K562 (cell line): ENCODE data around the gene HLA-F. TPM values are rescaled to one million over a fixed set of nuclear protein-coding genes. Genes with fewer than 3 reads are reported as not detected.

ENCODE experiments used
- ATF3 ChIP-seq, 2 experiments: fragments of 450-650 bp in 1 of 2; sonication (generic) in 1 of 2; formaldehyde crosslinking in 1 of 2; IDR thresholded peaks in 1 of 2; conservative IDR thresholded peaks in 1 of 2; 2 replicates each; pipeline versions ENCODE4 v1.6.1 to v1.8.1; 2016 to 2023; ENCODE audit warnings: mild to moderate bottlenecking in 2 of 2, moderate library complexity in 2 of 2, inconsistent platforms in 1 of 2, missing genetic modification reagents in 1 of 2
- BACH1 ChIP-seq: fragments of 200-800 bp; sonication (Bioruptor generic); IDR thresholded peaks from 2 replicates; pipeline ENCODE4 v1.6.1; 2016; ENCODE audit warnings: missing genetic modification characterization, missing compliant biosample characterization
- CREBBP ChIP-seq: IDR thresholded peaks from one replicate; pipeline ENCODE4 v1.6.1; 2012; ENCODE audit warnings: low read depth, mild to moderate bottlenecking, control low read depth, inconsistent platforms, low read length
- EGR1 ChIP-seq: fragments of 450-650 bp; conservative IDR thresholded peaks from 2 replicates; pipeline ENCODE4 v1.6.1; 2017; ENCODE audit warnings: mild to moderate bottlenecking
- FOXJ2 ChIP-seq: fragments of 200-800 bp; sonication (Bioruptor generic); IDR thresholded peaks from 2 replicates; pipeline ENCODE4 v1.6.1; 2016; ENCODE audit warnings: missing genetic modification characterization, missing compliant biosample characterization
- FOXP1 ChIP-seq: sonication (generic); formaldehyde crosslinking; IDR thresholded peaks from 2 replicates; pipeline ENCODE4 v1.8.0; 2022; ENCODE audit warnings: mild to moderate bottlenecking, missing genetic modification reagents
- HOMEZ ChIP-seq: fragments of 250-450 bp; sonication (Bioruptor Pico); IDR thresholded peaks from 2 replicates; pipeline ENCODE4 v1.4.0; 2020; ENCODE audit warnings: mild to moderate bottlenecking, moderate library complexity
- JUND ChIP-seq, 2 experiments: IDR thresholded peaks; 2 replicates in 1 of 2; 3 replicates in 1 of 2; pipeline ENCODE4 v1.6.1; 2011; ENCODE audit warnings: borderline replicate concordance in 2 of 2, low read depth in 2 of 2, low read length in 2 of 2, improper control_type of control experiment in 1 of 2, missing biosample characterization in 1 of 2, missing genetic modification characterization in 1 of 2, missing genetic modification reagents in 1 of 2
- MAZ ChIP-seq, 2 experiments: fragments of 450-650 bp in 1 of 2; sonication (generic) in 1 of 2; formaldehyde crosslinking; IDR thresholded peaks in 1 of 2; conservative IDR thresholded peaks in 1 of 2; 2 replicates each; pipeline versions ENCODE4 v1.4.0 to v1.5.0; 2020; ENCODE audit warnings: mild to moderate bottlenecking in 1 of 2, missing genetic modification reagents in 1 of 2
- MTA2 ChIP-seq: fragments of 450-650 bp; IDR thresholded peaks from 2 replicates; pipeline ENCODE4 v1.6.1; 2016; ENCODE audit warnings: low read depth
- NCOR1 ChIP-seq: fragments of 450-650 bp; IDR thresholded peaks from 2 replicates; pipeline ENCODE4 v1.6.1; 2016; ENCODE audit warnings: mild to moderate bottlenecking, moderate library complexity
- RB1 ChIP-seq: fragments of 450-650 bp; IDR thresholded peaks from 2 replicates; pipeline ENCODE4 v1.6.1; 2017; ENCODE audit warnings: low read depth, mild to moderate bottlenecking
- RBM17 ChIP-seq: fragments of 200-400 bp; formaldehyde crosslinking; IDR thresholded peaks from 2 replicates; pipeline ENCODE4 v1.6.1; 2017; ENCODE audit warnings: low read depth, mild to moderate bottlenecking, low read length, borderline replicate concordance
- TBL1XR1 ChIP-seq, 2 experiments: IDR thresholded peaks; 2 replicates each; pipeline ENCODE4 v1.6.1; 2012; ENCODE audit warnings: improper control_type of control experiment in 2 of 2, low read length in 2 of 2, mild to moderate bottlenecking in 1 of 2
- TOE1 ChIP-seq, 2 experiments: fragments of 450-650 bp in 1 of 2; sonication (generic) in 1 of 2; formaldehyde crosslinking in 1 of 2; IDR thresholded peaks; 2 replicates each; pipeline versions ENCODE4 v1.7.1 to v1.8.0; 2016 to 2022; ENCODE audit warnings: borderline replicate concordance in 2 of 2, mild to moderate bottlenecking in 2 of 2, antibody characterized with exemption in 1 of 2, inconsistent platforms in 1 of 2, low read depth in 1 of 2, missing genetic modification reagents in 1 of 2, moderate library complexity in 1 of 2
- ZEB2 ChIP-seq: fragments of 450-650 bp; IDR thresholded peaks from 2 replicates; pipeline ENCODE4 v1.6.1; 2016
- ZHX1 ChIP-seq: fragments of 150-350 bp; conservative IDR thresholded peaks from 2 replicates; pipeline ENCODE4 v1.6.1; 2014; ENCODE audit warnings: low read length
- ZNF395 ChIP-seq: fragments of 200-800 bp; sonication (Bioruptor generic); IDR thresholded peaks from 2 replicates; pipeline ENCODE4 v1.6.1; 2017; ENCODE audit warnings: missing genetic modification characterization, missing compliant biosample characterization
- ZNF778 ChIP-seq: fragments of 450-650 bp; formaldehyde crosslinking; IDR thresholded peaks from 2 replicates; pipeline ENCODE4 v1.4.0; 2020; ENCODE audit warnings: mild to moderate bottlenecking, moderate library complexity
- polyA plus RNA-seq, 8 experiments: library from polyadenylated mRNA; depleted of rRNA in 4 of 8; stranded (reverse) in 5 of 8; unstranded in 3 of 8; fragments of >200 nt; fragmentation: Nextera tagmentation in 2 of 8; fragmentation: Illumina TruSeq in 1 of 8; extraction: Ambion mirVana in 2 of 8; extraction: Trizol in 1 of 8; gene quantifications; 2 replicates each; pipeline versions ENCODE4 v1.2.1 to v1.2.3, GENCODE V29; 2011 to 2014; ENCODE audit warnings: inconsistent platforms in 1 of 8, missing spikeins in 1 of 8
- total RNA-seq, 7 experiments: library from RNA; depleted of rRNA in 6 of 7; stranded (reverse); fragments of >200 nt in 6 of 7; fragmentation: Illumina TruSeq in 2 of 7; extraction: Trizol in 2 of 7; gene quantifications; 2 replicates each; pipeline versions ENCODE4 v1.2.1 to v1.2.3, GENCODE V29; 2011 to 2021; ENCODE audit warnings: low replicate concordance in 1 of 7

Gene HLA-F
- total and polyA plus RNA-seq, 9 of the 15 experiments (the other 6 are each of a cell fraction or from before 2014, with no cell fraction given): 0.40 to 0.76 (median 0.46) TPM; not detected in 6

GRCh38 chr6:29748391-29749307 is 25.4 kb downstream of the HLA-F start (continued):
- TF ChIP-seq JUND (IDR thresholded peaks at IDR 0.05; ENCODE audit: borderline replicate concordance, low read depth, low read length) (no peak), JUND (tag; IDR thresholded peaks at IDR 0.05; ENCODE audit: borderline replicate concordance, low read depth, low read length) (no peak), FOXP1 (CRISPR knock-in tag) (no peak), ZEB2 (no peak), BACH1 (no peak), HOMEZ (peak; percentile 36; the same call in 1 of the 2 replicates), FOXJ2 (tag) (no peak), RBM17 (no peak), ZNF778 (CRISPR knock-in tag) (no peak), EGR1 (no peak), ATF3 (IDR thresholded peaks at IDR 0.05) (no peak), ATF3 (CRISPR knock-in tag; conservative IDR thresholded peaks at IDR 0.05) (no peak), RB1 (0 out of 2 replicates have a peak, but pooled peaks have one; percentile 26), MAZ (CRISPR knock-in tag; conservative IDR thresholded peaks at IDR 0.05 in 1 of 2, IDR thresholded peaks at IDR 0.05 in 1 of 2) (peak; percentile 59 to 60; a peak in 3 of 4 replicates), ZHX1 (no peak), ZNF395 (CRISPR knock-in tag) (no peak), TOE1 (IDR thresholded peaks at IDR 0.05; ENCODE audit: borderline replicate concordance) (0 out of 2 replicates have a peak, but pooled peaks have one; percentile 24), TOE1 (CRISPR knock-in tag; IDR thresholded peaks at IDR 0.05; ENCODE audit: borderline replicate concordance, low read depth) (no peak), TBL1XR1 (IDR thresholded peaks at IDR 0.05; ENCODE audit: low read length in 2 of 2) (no peak), NCOR1 (no peak), MTA2 (no peak), CREBBP (no peak)
